ENCODE measurements around the gene EXD2. TPM values are rescaled to one million over a fixed set of nuclear protein-coding genes. Genes with fewer than 3 reads are reported as not detected.
A peak's percentile ranks its signal among the peaks of the same experiment; 100 is the strongest.

Gene EXD2
- total and polyA plus RNA-seq, 10 of the 15 experiments (the other 5 are each of a cell fraction or from before 2014, with no cell fraction given): 1.0 to 12.4 (median 4.6) TPM

GRCh38 chr14:69193721-69194120 is 2.4 kb downstream of the EXD2 start (continued):
- no peak for TF ChIP-seq KLF5 (IDR thresholded peaks at IDR 0.05; ENCODE audit: partially characterized antibody)
- no peak for TF ChIP-seq HDAC6 (IDR thresholded peaks at IDR 0.05; ENCODE audit: unreplicated experiment)
- TF ChIP-seq ZBED1 (IDR thresholded peaks at IDR 0.05; ENCODE audit: borderline replicate concordance): no peak
- TF ChIP-seq ETV6 (conservative IDR thresholded peaks at IDR 0.05 in 1 of 2, IDR thresholded peaks at IDR 0.05 in 1 of 2; ENCODE audit: borderline replicate concordance in 1 of 2, low read depth in 1 of 2): no peak

- Histone ChIP-seq H3K79me2 (ENCODE audit: control insufficient read depth, insufficient read depth, low read length) (no peaks in the 10 kb centered on the region), H3K9me3 (replicated peaks; ENCODE audit: control insufficient read depth, insufficient read depth, low read length) (no peaks in the 10 kb centered on the region), H3K9ac (ENCODE audit: control insufficient read depth, insufficient read depth, low read length) (no peak overlapping the region), H2AFZ (ENCODE audit: control insufficient read depth, low read depth, low read length) (no peak overlapping the region), H4K20me1 (ENCODE audit: control insufficient read depth, insufficient read depth) (no peaks in the 10 kb centered on the region), H3K36me3 (ENCODE audit: control insufficient read depth in 2 of 2, insufficient read depth in 2 of 2, low read length in 1 of 2) (no peaks in the 10 kb centered on the region), H3K27me3 (replicated peaks in 1 of 2; ENCODE audit: control insufficient read depth in 2 of 2, insufficient read depth in 2 of 2, low read length in 1 of 2) (no peaks in the 10 kb centered on the region), H3K4me1 (ENCODE audit: control insufficient read depth, insufficient read depth, low read length) (no peaks in the 10 kb centered on the region), H3K4me2 (ENCODE audit: control insufficient read depth, insufficient read depth) (no peak overlapping the region), H3K27ac (ENCODE audit: control insufficient read depth, insufficient read depth) (no peak overlapping the region), H3K4me3 (no peak overlapping the region)
- ChIA-PET RAD21 (ENCODE audit: unreplicated experiment) (interaction anchor here (1.5 kb wide), 1 partner anchor 10 kb away, joined by 5 read pairs; no protein-coding TSS in a partner anchor), POLR2A (no interaction called here), SMC1A (ENCODE audit: uncharacterized antibody, unreplicated experiment) (no interaction called here), CTCF (interaction anchor here (2.2 kb wide), 1 partner anchor 43 kb away, joined by 7 read pairs; no protein-coding TSS in a partner anchor)
- no peak for DNase-seq (ENCODE audit: low read depth, low spot score)
- intact Hi-C loops (cut with micrococcal nuclease; ENCODE audit: unreplicated experiment) (no loop called here), in situ Hi-C loops (cut with MboI) (no loop called here)
- peak; percentile 41 for FAIRE-seq
- no TSS peak for BruUV-seq (replicated peaks)
- whole genome bisulfite sequencing (ENCODE audit: insufficient coverage, insufficient replicate concordance, low lambda C conversion rate, missing lambda C conversion rate): 94% methylated on average over 10 of the region's 10 CpGs
- ATAC-seq: no peak
- TF ChIP-seq E2F4 (IDR thresholded peaks at IDR 0.05; ENCODE audit: low read depth, low read length) (no peak), PKNOX1 (IDR thresholded peaks at IDR 0.05) (no peak), TCF7 (IDR thresholded peaks at IDR 0.05; ENCODE audit: borderline replicate concordance) (no peak), BCLAF1 (IDR thresholded peaks at IDR 0.05) (no peak), SMAD1 (IDR thresholded peaks at IDR 0.05; ENCODE audit: low read depth, partially characterized antibody) (no peak), ATF2 (IDR thresholded peaks at IDR 0.05; ENCODE audit: low read length) (no peak), SREBF2 (IDR thresholded peaks at IDR 0.05; ENCODE audit: low read length) (no peak), RAD51 (IDR thresholded peaks at IDR 0.05) (no peak), CHD4 (IDR thresholded peaks at IDR 0.05) (no peak), RB1 (IDR thresholded peaks at IDR 0.05; ENCODE audit: borderline replicate concordance) (no peak), ZSCAN29 (IDR thresholded peaks at IDR 0.05) (no peak), USF2 (IDR thresholded peaks at IDR 0.05; ENCODE audit: borderline replicate concordance, low read depth, low read length) (no peak), RAD21 (IDR thresholded peaks at IDR 0.05; ENCODE audit: insufficient read depth, low read depth, low read length) (no peak)
Observed at GRCh38 chr14:69199786-69200185, 8.5 kb downstream of the EXD2 start.
